GM21717 (cell line): ENCODE data around the gene TOMM34.

Experiments
- ATAC-seq: cut with Tn5 transposase; IDR thresholded peaks from one replicate; pipeline ENCODE4 v1.9.1; 2021; ENCODE audit warnings: mild to moderate bottlenecking, moderate library complexity; ENCODE audit not compliant: unreplicated experiment

TOMM34 gene, protein sequence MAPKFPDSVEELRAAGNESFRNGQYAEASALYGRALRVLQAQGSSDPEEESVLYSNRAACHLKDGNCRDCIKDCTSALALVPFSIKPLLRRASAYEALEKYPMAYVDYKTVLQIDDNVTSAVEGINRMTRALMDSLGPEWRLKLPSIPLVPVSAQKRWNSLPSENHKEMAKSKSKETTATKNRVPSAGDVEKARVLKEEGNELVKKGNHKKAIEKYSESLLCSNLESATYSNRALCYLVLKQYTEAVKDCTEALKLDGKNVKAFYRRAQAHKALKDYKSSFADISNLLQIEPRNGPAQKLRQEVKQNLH

DNA sequence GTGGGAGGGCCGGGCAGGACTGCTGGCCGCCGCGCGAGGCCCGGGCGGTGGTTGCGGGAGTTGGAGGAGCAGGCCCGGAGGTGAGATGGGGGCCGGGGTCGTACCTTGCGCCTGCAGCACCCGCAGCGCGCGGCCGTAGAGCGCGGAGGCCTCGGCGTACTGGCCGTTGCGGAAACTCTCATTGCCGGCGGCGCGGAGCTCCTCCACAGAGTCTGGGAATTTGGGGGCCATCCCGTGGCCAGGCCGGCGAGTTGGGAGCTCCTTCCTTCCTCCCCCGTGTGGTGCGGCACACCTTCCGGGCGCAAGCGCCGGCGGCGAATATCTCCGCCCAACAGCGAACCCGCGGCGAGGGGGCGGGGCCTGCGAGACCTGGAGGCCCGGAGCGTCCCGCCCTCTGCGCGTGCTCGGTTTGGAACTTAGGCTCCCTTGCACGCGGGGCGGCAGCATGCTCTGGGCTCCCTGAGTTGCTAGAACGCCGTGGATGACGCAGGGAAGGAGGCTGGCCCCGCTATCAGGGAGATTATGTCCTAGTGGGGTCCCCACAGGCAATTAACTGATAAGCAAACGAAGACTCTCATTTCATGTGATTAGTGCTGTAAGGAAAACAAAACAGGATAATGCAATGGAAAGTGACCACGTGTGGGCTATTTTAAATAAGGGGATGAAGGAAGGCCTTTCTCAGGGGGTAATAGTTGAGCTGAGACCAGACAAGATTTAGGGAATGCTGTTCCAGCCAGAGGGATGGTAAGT is at the start of gene TOMM34:
TOMM34 (minus strand) TSS at position 295 of the 750 bp plus-strand sequence; CDS start at position 231, 64 bp downstream.
- ATAC-seq, result peak; percentile 66

DNA sequence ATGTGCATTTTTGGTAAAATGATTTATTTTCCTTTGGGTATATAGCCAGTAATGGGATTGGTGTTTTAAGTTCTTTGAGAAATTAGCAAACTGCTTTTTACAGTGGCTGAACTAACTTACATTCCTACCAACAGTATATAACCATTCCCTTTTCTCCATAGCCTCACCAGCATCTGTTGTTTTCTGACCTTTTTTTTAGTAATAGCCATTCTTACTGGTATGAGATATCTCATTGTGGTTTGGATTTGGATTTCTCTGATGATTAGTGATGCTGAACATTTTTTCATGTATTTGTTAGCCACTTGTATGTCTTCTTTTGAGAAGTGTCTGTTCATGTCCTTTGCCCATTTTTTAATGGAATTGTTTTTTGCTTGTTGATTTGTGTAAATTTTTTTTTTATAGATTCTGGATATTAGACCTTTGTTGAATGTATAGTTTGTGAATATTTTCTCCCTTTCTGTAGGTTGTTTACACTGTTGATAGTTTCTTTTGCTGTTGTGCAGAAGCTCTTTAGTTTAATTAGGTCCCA is 48.4 kb upstream of the TOMM34 start:
- no peak for ATAC-seq

DNA sequence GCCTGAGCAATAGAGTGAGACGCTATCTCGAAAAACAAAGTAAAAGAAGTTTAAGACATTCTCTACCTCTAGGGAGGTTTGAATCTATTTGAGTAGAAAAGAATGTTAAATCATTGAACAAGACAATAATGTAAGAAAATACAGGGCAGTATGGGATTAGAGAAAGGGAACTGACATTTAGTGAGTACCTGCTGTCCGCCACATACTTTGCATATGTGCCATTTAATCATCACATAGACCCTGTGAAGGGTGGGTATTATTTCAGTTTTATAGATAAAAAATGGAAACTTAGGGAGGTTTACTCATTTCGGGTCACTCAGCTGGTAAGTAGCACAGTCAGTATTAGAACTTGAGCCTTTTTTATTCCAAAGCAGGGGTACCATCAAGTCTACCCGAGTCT is 37.5 kb upstream of the TOMM34 start:
- no peak for ATAC-seq

DNA sequence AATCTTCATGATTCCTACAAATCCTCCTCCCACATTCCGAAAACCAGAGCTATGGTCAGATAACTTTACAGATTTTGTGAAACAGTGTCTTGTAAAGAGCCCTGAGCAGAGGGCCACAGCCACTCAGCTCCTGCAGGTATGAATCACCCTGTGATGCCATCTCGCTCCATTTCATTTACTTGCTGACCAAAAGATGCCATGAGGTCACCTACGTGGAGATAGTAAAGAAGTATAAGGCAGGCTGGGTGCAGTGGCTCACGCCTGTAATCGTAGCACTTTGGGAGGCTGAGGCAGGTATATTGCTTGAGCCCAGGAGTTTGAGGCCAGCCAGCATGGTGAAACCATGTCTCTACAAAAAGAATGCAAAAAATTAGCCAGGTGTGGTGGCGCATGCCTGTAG is 37.0 kb upstream of the TOMM34 start:
- no peak for ATAC-seq

DNA sequence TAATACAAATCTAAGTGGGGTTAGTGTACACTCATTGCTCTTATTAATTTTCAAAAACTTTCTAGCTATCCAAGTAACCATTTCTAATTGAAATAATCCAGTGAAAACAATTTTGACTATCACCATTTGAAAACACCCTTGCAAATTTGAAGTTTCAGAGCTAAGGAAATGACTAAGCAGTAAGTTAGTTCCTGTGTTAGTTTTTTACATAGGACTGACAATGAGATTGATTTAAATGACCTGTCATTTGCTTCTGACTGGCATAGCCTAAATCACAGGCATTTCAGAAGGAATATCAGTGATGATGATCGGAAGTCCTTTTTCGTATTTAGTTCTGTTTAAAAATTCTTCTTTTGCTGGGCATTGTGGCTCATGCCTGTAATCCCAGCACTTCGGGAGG is 33.1 kb upstream of the TOMM34 start:
- ATAC-seq, result no peak

DNA sequence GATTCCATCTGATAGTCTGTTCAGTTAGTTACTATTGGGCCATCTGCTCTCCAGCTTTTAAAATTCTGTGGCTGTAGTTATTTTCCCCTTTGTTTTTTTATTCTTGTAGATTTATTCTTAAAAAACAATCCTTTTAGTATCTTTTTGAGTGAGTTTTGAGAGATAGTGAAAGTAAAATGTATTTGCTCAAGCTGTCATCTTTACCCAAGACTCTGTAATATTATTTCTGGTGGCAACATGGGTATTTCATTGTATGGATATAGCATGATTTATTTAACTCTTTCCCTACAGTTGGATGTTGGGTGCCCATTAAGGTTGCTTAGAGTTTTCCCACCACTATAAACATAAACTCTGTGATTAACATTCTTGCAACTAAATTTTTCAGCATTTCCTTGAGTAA is 30.8 kb upstream of the TOMM34 start:
- no peak for ATAC-seq

DNA sequence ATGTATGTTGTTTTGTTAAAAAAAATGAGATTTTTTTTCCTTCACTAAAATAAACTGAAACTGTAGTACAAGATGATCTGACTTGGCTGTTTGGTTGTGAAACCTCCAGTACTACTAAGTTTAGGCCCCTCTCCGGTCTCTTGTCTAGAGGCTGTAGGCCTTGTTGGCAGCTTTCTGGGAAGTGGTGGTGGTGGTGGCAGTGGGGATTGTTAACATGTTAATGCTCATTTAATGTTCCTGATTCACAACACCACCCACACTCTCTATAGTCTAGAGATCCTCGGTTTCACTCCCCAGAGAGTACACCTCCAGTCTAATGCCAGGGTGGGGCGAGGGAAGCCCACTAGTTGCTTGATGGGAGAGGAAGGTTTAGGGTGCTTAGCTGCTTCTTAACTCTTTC is 30.2 kb upstream of the TOMM34 start:
- peak; percentile 54 for ATAC-seq

DNA sequence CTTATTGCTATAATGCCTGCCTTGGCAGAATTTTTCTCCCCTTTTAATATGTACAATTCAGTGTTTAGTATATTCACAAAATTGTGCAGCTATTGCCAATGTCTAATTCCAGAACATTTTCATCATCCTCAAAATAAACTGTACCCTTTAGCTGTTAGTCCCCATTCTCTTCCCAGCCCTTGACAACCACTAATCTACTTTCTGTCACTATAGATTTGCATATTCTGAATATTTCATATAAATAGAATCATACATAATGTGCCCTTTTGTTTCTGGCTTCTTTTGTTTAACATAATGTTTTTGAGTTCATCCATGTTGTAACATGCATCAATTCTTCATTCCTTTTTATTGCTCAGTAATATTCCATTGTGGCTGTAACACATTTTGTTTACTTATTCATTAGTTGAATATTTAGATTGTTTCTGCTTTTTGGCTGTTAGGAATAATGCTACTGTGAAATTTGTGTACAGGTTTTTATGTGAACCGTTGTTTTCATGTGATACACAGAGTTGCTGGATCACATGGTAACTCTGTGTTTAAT is 28.5 kb upstream of the TOMM34 start:
- no peak for ATAC-seq

DNA sequence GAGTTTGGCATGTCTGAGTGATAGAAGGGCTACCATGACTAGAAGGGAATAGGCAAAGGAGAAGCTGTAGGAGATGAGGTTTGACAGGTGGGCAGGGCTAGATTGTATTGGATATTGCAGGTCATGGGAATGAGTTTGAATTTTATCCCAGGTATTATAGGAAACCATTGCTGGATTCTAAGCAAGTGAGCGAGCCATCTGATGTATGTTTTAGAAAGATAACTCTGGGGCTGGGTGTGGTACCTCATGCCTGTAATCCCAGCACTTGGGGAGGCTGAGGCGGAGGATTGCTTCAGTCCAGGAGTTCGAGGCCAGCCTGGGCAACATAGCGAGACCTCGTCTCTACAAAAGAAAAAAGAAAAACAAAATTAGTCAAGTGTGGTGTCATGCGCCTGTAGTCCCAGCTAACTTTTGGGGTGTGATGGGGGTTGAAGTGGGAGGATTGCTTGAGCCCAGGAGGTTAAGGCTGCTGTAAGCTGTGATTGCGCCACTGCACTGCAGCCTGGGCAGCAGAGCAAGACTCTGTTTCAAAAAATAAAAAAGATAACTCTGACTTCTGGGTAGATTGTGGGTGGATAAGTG is 23.0 kb upstream of the TOMM34 start:
- no peak for ATAC-seq

DNA sequence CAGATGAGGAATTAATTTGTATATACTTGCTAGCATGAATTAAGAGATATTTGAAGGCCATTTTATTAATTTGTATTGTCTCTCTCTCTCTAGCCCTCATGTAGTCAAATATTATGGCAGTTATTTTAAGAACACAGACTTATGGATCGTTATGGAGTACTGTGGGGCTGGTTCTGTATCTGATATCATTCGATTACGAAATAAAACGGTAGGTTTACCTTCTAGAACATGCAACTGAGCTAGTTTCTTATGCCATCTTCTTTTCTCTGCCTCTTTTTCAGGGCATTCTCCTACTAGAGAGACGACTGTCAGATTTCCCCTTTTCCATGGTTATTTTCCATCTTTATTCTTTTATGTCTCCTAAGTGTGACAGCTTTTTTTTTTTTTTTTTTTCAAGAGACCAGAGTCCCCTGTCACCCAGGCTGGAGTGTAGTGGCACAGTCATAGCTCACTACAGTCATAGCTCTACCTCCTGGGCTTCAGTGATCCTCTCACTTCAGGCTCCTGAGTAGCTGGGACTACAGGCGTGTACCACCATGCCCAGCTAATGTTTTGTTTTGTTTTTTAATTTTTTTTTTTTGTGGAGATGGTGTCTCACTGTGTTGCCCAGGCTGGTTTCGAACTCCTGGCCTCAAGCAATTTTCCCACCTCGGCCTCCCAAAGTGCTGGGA is 21.7 kb upstream of the TOMM34 start:
- ATAC-seq, result no peak

DNA sequence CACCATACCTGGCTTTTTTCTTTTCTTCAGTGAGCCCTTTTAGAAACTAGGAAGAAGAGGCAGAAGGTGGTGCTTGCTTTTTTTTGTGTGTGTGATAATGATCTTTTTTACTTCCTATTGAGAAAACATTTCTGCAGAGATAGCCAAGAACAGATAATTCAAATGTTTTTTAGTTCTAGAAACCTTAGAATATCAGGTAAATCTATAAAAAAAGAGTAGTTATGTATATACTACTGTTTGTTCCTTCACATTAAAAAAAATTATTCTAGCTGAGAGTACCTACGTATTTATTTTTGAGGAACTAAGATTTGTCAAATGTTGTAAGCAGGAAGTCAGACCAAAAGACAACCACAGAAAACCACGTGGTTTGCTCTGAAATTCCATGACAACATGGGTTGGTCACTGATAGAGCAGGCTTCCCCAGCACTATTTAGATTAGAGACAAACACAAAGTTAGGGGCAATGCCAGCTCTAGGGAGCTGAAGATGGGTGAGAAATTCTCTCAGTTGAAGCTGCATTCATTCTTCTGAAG is 19.0 kb upstream of the TOMM34 start:
- ATAC-seq, result peak; percentile 71

DNA sequence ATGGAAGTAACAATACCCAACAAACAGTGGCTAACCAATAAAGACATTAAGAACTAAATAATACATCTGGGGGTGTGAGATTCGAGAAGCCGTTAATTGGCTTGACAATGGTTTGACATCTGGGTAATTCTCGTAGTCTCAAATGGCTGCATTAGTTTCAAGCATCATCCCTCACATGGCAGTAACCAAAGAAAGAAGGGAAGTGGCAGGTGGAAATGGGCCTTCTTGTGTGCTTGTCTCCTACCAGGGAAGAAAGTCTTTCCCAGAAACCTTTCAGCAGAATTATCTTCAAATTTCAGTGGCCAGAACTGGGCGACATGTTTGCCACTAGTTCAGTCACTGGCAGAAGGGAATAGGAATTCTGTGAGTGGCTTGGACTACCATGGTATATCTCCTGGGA is 16.5 kb upstream of the TOMM34 start:
- ATAC-seq, result no peak

DNA sequence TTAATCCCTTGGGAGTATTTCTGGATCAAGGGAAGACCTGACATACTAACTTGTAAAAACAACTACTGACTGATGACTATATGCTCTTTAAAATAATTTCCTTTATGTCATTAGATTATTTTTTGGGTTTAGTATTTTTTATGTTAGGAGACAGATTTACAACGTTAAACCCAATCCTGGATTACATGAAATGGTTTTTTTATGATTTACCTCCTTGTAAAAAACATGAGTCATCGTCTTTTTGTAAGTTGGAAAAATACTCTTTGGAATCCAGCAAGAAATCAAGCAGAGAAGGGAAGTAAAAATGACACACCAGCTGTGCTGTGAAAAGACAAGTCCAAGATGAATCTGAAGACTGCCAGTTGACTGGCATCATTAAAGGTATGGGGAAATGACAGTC is 12.9 kb upstream of the TOMM34 start:
- ATAC-seq, result no peak

DNA sequence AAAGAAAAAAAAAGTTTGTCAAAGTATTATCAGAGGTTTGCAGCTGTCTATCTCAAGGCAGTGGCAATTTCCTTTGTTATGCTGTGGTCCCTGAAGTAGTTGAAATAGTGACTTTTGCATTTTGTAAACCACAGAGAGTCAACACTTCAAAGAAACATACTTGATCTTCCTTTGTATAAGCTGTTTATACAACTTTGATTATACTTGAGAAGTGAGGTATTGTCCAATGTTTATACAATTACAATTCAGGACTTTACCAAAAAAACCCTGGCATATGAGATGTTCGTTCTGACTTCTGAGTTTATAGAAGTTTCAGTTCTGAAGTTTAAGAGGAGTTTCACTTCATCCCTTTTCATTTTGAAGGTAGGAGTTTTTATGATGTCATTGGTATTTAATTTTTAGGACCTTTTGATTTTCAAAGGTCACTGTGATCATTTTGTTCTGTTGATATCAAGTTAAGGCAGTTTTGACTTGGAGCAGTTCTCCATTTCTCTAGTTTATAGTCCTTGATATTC is 10.1 kb upstream of the TOMM34 start:
- no peak for ATAC-seq

DNA sequence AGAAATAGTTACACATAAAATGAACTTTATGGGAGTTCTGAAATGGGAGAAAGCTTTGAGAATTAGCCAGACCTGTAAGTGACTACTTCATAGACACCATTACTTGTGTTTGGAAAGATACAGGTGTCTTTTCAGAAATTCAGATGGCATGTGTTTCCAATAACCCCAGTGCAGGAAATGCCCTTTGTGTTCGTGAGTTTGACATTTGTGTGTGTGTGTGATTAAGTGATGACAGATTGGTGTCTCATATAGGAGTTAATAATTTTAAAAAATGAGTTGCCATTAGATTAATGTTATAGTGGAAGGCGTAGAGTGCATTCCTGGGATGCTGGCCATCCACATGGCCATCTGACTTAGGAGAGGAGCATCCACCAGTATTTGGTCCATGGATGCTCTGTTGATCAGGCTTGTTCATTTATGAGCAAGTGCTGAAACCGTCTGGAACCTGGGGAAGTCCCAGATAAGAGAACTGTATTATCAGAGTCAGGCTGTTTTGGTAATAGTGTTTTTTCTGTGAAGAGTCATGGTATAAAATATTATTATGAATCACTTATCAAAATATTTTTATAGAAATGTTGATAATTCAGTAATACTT is 9.2 kb upstream of the TOMM34 start:
- no peak for ATAC-seq

DNA sequence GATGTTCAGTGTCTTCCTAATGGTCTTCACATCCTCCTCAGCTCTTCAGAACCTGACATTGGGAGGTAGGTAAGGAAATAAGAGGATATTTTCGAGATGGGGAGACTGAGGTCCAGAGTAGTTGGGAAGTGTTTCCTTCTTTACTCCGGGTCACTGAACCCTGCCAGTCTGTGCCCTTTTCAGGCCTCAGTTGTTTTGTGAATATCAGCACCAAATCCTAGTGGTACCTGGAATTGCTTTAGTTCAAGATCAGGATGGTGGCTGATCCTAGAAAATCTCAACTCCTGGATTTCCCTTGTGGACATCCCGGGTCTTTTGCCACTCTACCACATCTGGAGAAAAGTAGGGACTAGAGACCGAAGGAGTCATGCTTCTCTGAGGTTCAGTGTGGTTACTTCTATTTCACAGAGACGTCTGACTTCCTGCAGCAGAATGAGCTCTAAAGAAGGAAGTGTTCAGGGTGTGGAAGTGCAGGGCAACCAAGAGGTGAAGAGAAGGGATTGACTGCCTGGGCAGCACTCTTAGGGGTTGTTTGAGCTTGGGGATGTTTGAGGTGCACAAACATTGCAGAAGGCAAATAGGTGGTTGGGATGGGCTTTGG is 7.1 kb upstream of the TOMM34 start:
- ATAC-seq, result no peak

DNA sequence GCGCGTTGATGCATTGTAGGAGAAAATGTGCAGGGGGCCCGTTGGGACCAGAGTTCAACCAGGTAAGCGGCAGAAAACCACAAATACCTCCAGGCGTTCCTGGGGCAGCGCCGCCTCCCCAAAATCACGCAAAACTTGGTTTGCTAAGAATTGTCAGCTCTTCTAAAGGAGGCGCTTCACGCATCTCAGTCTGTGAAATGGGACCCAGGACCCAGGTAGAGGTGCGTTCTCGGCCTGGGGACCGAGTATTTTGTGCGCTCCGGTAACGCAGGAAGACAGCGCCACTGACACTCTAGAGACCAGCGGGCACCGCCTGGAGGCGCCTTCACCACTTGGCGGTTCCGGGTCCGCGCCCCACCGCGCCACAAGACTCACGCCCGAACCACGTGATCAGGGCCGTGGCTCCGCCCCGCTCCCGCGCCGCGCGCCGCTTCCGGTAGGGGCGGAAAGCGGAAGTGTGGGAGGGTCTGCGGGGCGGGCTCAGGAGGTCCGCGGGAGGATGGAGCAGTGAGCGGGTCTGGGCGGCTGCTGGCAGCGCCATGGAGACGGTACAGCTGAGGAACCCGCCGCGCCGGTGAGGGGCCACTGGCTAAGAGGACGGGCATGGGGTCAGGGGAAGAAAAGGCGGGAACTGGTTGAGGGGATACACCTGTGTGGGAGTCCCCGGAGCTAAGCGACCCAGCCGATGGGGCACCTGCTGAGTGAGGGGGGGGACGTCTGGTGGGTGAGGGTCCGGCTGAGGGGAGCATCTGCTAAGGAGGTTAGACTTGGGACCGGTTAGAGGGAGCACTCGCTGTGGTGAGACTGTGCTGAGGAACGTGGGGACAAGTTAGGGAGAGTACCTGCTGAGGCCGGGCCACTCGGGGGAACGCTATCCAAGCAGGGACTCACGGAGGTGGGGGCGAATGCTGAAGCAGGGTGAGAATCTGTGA is 6.1 kb upstream of the TOMM34 start, which contains the start of gene STK4:
STK4 (plus strand) TSS at position 483 of the 932 bp plus-strand sequence; CDS start at position 540, 57 bp downstream.
- peak; percentile 55 for ATAC-seq

DNA sequence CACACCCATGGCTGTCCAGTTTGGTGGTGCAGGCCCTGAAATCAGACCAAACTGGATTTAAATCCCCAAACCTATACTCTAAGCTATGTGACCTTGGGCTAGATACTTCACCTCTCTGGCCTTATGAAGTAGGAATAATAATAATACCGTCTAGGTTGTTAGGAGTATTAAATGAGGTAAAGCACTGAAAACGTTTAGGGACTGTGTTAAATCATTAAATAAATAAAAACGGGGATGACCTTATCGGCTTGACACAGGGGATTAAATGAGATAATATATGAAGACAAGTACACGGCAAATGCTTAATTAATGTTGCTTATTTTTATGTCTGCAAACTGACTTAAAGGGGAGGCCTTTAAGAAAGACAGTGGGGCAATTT is 5.4 kb upstream of the TOMM34 start:
- no peak for ATAC-seq
